Fibroblast of pulmonary artery (primary cell): ENCODE measurements around the gene TWF2.

Source experiments
- DNase-seq: peaks from one replicate; pipeline ENCODE4 v3.0.0-alpha.2; 2010; ENCODE audit warnings: low read depth
- H3K4me3 ChIP-seq: replicated peaks from 2 replicates; pipeline ENCODE4 v1.5.1; 2011; ENCODE audit warnings: low read depth, mild to moderate bottlenecking, control low read depth, low read length, moderate library complexity
- CTCF ChIP-seq: IDR thresholded peaks from 2 replicates; pipeline ENCODE4 v1.5.1; 2011; ENCODE audit warnings: mild to moderate bottlenecking, control low read depth, low read length, inconsistent platforms; ENCODE audit errors: missing control alignments

Gene TWF2

GRCh38 chr3:52270252-52270754, 31.3 kb upstream of the TWF2 start:
- H3K4me3 ChIP-seq = no peak overlapping the region
- no peak for DNase-seq
- TF ChIP-seq CTCF = no peak

GRCh38 chr3:52269776-52270175, 30.8 kb upstream of the TWF2 start:
- no peak for DNase-seq
- H3K4me3 ChIP-seq = no peak overlapping the region
- no peak for TF ChIP-seq CTCF

DNA sequence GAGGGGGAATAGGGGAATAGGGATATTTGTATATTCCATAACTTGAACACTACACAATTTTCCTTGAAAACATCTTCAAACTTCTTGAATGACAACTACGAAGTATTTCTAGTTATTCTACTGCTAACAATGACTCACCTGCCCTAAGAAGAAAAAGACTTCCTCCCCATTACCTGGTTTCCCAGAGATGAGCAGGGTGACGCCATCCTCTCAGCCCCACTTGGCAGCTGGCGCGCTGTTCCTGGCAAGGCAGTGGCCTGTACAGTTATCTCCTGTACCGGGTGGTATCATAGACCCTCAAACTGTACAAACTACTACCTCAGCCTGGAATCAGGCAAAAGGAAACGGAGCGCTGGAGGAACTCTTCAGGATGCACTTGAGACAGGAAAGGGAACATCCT, 29.1 kb upstream of the TWF2 start:
- TF ChIP-seq CTCF = no peak
- no peak for DNase-seq
- H3K4me3 ChIP-seq = no peak overlapping the region

- no peak for TF ChIP-seq CTCF
Observed at GRCh38 chr3:52265387-52265786, 26.4 kb upstream of the TWF2 start.

DNA sequence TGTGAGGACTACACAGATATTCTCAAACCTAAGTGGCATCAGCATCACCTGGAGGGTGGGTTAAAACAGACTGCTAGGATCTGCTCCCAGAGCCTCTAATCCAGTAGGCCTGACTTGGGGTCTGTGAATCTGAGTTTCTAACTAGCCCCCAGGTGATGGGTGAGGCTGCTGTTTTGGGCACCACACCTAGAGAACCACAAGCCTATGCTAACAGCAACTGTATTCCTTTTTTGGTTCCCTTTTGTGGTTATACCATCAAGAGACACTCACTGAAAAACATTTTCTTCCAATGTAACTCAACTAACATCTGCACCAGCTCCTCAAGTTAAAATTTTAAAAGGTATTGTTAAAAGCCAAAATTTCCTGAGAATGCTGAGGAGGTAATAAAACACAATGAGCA, 23.5 kb upstream of the TWF2 start:
- TF ChIP-seq CTCF = no peak
- no peak overlapping the region for H3K4me3 ChIP-seq
- DNase-seq = no peak

More at GRCh38 chr3:52265387-52265786, 26.4 kb upstream of the TWF2 start:
- H3K4me3 ChIP-seq = no peak overlapping the region
- no peak for DNase-seq

GRCh38 chr3:52259448-52259847, 20.5 kb upstream of the TWF2 start:
- no peak for DNase-seq
- H3K4me3 ChIP-seq = no peak overlapping the region
- no peak for TF ChIP-seq CTCF

DNA sequence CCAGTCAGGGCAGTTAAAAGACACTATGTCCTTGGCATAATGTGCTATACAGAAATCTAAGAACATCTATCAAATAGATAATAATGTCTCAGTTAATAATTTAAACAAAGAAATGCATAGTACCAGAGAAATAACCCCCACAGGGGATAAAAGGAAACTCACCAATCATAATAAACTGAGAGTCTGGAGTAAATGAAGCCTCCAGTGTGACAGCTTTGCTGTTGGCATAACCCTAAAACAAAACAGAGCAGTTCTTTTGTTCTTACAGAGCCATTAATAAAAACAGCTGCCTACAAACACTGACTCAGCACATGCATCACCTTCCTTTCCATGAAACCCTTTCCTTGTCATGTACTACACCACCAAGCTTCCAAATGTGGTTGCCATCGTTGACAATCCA, 20.1 kb upstream of the TWF2 start:
- no peak overlapping the region for H3K4me3 ChIP-seq
- peak; percentile 53 for DNase-seq
- no peak for TF ChIP-seq CTCF
